Measurements from ENCODE around the gene SKAP1.
A peak's percentile ranks its signal among the peaks of the same experiment; 100 is the strongest.
"Not testable (repeated sequence)": the region's sequence is repeated elsewhere in the genome, so short reads cannot be mapped to it uniquely, and the experiment has no call there.

SKAP1 gene

DNA sequence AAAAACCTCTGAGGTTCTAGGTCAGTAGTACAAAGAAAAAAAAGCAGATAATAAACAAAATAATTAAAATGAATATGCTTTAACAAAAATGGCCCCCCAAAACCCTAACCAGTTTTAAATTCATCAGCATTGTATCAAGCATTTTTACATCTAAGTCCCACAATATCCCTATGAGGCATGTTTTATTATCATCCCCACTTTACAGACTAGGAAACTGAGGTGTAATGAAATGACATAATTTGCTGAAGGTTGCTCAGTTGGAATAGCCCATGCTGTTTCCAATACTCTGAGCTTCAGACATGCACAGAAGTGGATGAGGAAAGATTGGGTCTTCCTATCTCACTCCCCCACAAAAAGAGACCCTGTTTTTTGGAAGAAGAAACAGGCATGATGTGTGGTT, 234.1 kb downstream of the SKAP1 start:
- DNase-seq: no peak

DNA sequence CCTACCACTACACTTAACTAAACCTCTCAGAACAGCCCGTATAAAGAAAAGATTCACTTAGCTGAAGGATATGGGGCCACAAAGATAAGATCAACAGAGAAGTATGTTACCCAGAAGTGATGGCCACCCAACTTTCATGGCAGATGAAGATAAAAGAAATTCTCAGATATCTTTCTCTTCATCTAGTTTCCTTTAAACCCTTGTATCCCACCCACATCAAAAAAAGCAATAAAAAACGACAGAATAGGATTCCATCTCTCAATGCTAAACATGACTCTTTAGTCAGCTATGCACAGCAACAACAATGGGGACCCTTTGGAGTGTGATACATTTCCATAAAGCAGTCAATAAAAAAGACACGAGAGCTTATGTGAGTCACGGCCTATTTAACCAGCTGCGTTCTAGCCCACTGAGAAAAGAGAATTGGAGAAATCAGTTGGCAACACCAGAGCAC, 235.9 kb downstream of the SKAP1 start:
- no peak for DNase-seq

DNA sequence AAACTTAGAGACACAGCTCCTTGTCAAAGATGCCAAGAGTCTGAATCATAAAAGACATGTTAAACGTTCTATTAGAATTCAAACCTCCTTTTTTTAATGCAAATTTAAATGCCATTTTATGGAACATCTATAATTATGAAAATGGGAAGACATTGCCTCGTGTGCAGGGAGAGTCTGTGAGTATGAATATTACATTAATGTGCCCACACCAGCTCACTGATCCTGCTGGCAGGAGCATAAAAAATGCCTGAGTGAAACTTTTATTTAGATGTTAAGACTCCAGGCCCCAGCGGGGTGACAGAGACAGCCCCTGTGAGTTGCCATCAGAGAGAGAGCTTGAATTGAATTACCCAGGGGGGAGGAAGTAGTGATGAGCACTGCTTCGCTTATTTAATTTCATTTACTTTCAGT, 237.7 kb downstream of the SKAP1 start:
- peak; percentile 18 for DNase-seq

DNA sequence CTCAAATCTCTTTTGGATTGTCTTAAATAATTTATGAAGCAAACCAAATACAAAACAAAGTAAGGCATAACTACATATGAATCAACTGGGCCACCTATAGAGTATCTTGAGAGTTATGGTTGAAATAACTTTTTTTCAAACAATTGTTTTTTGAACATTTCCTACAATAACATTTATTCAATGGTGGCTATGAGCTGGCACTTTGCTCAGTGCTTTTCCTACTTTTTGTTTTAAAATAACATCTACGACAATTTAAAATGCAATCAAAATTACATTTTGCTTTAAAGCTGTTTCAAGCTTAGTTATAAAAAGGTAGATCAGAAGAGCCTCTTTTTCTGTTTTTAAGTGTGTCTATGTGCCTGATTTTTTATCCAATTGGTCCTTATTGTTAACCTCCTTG, 238.7 kb downstream of the SKAP1 start:
- DNase-seq: no peak

DNA sequence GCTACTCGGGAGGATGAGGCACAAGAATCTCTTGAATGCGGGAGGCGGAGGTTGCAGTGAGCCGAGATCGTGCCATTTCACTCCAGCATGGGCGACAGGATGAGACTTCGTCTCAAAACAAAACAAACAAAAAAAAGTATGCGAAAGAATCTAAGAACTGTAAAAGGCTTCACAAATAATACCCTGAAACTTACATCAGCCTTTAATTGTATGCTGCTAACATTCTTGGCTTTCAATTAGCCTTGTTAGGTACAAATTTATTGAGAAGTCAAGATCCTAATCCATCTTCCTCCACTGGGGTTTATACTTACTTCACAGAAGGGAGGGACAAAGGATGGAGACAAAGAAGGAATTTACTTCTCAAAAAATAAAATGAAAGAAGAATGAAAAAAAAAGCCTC, 239.1 kb downstream of the SKAP1 start:
- DNase-seq: no peak

DNA sequence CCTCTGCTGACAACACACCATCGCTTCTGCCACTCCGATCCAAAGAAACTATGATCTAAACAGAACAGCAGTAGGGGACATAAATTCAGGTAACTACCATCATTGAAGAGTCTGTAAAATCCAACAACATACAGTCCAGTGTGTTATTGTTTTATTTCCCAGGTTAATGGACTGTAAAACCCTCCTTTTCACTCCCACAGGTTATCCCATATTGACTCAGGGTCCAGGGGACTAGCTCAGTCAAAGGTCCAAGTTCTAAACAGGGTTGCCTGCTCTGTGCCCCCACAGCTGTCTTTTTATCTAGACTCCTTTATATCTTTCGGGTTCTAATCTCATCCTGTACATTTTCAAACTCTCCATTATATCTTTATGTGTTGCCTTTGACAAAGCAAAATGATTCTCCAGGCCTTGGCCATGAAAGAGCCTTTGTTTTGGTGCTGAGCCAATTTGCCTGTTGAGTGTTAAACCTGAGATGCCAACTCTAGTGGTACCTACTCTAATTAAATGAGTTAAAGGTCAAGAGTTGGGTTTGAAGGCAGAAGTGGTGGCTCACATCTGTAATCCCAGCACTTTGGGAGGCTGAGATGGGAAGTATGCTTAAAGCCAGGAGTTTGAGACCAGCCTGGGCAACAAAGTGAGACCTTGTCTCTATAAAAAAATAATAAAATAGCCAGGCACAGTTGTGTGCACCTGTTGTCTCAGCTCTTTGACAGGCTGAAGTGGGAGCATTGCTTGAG, 242.0 kb downstream of the SKAP1 start:
- DNase-seq: peak; percentile 30

DNA sequence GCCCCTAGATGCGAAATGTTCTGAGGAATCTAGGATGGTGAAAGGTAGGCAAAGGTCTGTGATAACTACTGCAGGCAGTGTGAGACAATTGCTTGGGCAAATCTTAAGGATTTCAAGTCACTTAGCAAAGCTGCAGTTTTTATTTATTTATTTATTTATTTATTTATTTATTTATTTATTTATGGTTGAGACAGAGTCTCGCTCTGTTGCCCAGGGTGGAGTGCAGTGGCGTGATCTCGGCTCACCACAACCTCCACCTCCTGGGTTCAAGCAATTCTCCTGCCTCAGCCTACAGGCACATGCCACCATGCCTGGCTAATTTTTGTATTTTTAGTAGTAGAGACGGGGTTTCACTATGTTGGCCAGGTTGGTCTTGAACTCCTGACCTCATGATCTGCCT, 243.7 kb downstream of the SKAP1 start:
- DNase-seq: not testable (repeated sequence)

DNA sequence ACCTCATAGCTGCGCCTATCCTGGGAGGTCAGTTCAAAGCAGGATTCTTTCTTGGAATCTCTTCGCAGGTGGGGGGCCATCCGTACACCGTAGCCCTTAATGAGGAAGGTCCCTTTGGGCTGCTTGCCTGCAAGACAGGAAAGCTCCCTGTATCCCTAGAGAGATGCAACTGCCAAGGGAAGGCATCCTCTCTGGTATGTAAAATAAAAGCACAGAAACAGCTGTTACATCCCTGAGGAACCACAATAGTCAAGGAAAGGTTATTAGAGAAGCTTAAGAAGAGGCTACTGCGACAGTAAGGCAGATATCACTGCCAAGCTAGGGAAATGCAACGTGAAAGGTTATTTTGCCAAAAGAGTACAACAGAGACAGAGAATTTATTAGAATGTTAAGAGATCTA, 245.3 kb downstream of the SKAP1 start:
- no peak for DNase-seq

DNA sequence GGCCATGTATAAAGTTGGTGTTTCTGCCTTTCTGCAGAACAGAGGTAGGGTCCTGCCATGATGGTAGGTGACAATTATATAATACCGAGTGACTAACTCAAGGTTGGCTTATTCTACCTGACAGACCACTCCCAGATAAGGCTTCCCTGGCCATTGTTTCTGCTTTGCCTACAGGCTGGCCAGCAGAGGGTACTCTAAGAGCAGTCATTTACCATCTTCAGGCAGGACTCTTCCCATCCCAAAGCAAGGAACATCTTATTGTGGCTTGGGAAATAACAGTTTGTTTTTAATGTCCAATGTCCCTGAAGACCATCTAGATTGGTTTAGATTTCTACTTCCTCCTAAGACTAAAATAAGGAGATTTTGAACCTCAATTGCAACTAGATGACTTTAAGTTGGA, 248.4 kb downstream of the SKAP1 start:
- peak; percentile 42 for DNase-seq

DNA sequence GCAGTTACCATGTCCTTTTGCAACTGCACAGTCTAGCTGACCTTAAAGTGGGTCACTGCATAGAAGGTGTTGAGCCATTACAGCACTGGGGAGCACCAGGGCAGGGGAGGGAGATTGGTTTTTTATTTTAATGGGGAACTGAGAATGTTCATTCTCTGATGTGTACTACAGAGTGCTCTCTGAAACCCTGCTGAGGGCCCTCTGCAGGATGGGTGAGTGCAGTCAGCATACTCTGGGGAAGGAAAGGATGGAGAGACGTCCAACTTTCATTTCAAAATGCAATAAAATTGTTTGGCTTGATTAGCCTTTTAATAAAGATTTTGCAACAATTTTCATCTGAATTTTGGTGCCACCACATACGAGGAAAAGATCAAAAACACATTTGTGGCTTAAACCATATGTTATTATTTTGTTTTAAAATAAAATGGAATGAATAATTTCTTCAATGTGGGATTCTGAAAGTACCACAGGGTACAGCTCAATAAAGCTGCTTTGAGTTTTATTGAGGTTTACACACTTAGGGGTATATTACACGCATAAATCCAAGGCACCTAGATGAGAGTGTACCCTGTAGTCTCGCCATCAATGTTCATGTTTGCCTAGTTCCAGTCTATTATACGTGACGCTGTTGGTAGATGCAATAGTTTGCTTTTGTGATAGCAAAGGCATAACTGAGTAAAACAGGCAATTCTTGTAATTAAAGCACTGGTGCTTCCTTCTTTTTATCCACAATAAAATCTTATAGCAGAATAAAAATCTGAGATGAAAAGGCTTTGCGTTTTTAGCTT, 249.0 kb downstream of the SKAP1 start:
- DNase-seq: no peak

DNA sequence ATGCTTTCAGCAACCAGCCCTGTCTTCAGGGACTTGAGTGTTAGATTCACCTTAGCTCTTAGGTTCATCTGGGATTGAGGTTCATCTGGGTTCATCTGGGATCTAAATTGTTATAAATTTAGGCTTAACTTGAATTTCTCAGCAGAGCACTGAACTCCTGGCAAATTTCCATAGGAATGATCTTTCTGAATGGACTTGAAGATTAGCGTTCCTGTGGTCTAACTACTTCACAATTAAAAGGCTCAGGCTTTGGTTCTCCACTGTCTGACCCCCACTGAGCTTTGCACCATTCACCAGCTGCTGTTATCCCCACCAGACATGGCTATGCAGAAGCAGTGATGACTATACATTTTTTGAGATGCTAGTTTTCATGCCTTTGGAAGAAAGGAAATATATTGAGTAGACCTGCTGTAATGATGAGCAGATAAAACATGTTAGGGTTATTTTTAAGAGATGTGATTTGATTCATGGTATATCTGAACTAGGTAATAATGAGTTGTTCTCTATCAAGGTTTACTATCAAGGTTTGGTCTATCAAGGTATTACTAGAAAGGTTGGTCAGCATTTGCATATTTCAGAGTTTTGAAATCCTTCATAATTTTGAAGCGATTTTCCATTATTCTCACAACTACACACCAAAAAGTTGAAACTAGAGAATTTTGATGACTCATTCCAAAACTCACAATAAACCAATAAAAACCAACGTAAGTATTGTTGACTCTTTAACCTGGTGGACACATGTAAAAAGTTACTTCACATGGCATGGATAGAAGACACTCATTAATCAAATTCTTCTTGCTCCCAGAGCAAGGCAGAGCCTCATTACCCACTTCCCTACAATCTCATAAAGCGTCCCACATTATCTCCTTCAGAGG, 250.7 kb downstream of the SKAP1 start:
- no peak for DNase-seq

DNA sequence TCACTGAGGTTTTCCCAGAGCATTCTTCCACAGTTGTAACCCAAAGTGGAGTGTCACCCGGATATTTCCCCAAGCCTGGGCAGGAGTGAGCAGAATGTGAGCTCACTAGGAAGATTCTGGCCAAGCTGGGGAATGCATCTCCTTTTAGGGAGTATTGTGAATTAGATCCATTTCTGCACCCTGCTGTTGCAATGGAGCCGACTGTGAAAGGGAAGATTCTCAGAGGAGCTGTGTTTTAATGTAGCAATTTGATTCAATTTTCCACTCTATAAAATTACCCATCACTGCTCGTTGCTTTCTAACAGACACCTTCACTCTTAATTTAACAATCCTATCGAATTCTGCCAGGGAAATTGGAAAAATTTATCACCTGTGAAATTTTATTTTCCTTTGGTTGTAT, 251.7 kb downstream of the SKAP1 start:
- no peak for DNase-seq

DNA sequence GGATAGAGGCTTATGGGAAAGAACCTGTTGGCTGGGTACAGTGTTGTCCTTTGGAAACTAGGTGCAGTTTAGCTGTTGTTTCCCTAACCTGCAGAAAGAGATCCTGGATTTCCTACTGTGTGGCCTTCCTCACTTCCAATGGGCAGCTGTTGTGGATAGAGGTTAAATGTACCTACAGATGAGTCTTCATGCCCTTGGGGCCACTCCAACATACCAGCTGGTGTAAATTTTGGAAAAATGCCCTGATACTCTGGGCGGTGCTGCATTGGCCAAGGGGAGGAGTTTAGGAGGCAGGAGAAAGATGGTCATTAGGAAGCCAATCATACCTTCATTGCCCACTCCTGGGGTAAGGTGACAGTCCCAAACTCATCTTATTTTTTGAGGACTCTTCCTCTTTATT, 252.2 kb downstream of the SKAP1 start:
- DNase-seq: no peak

DNA sequence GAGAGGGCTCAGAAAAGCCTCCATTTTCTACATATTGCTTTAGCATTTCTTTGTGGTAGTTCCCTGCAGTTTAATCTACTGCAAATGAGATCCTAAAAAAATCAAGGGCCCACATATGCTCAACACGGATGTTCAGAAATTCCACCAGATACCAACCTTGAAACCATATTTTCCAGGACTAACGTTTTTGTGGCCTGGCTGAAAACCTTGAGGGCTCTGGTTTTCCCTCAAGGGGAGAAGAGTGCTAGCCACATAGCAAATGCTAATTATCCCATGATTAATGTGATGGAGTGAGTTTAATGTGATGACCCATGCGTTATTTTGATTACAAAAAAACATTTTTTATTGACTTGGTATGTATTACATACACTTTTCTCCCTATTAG, 253.6 kb downstream of the SKAP1 start:
- no peak for DNase-seq

DNA sequence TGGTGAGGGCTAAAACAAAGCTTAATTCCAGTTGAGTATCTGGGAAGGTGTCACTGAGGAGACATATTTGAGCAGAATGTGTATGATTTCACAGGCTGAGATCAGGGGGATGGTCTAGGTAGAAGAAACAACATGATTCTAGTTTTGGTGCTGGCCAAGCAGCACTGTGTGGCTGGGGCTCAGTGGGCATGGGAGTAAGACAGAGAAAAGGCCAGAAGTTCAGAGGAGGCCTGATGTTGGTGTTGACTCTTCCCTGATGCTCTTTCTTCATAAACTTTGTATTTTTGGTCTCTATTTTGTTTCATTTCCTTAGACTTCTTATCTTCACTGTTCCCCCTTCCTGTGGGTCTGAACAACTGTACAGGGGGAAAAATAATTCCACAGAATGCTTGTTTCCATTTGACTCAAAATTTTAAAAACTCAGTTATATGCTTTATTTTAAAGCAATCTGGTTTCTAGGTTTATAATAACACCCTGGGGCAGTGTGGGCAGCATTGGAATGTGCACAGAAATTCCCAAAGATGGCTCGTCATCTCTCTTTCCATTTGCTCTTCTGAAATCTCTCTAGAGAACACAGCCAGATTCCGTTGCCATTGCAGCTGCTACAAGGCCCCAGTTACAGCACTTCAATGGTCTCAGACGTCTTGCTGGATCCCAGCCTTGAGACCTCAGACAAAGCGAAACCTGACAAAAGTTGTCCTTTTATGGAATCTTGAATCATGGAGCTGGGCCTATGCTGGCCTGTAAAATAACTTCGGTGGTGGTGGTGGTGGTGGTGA, 254.1 kb downstream of the SKAP1 start:
- no peak for DNase-seq

DNA sequence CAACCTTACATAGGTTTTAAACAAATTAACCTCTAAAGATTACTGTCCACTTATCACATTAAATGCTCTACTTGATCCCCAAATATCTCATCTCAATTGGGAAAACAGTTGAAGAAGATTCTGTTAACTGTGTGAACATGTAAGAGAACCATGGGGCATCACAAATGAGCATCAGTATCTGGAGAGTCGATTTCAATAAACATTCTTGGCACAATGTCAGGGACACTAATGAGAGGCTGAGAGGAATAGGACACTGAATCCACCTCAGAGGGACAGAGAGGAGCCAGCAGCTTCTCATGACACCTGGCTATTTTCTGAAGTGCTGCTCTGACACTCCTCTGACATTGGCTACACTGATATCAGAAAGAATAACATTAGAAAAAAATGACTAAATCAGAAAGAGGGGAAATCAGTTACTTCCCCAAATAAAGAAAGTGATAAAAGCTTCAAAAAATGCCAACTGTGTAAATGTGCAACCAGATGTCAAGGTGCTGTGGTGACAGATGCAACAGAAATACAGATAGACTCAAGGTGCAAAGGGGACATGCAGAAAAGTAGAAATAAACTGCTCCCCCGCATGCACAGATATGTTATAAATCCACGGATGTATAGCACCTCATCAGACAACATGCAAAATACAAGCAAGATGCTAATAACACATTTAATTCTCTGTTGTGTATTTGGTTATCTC, 255.0 kb downstream of the SKAP1 start:
- peak; percentile 59 for DNase-seq

DNA sequence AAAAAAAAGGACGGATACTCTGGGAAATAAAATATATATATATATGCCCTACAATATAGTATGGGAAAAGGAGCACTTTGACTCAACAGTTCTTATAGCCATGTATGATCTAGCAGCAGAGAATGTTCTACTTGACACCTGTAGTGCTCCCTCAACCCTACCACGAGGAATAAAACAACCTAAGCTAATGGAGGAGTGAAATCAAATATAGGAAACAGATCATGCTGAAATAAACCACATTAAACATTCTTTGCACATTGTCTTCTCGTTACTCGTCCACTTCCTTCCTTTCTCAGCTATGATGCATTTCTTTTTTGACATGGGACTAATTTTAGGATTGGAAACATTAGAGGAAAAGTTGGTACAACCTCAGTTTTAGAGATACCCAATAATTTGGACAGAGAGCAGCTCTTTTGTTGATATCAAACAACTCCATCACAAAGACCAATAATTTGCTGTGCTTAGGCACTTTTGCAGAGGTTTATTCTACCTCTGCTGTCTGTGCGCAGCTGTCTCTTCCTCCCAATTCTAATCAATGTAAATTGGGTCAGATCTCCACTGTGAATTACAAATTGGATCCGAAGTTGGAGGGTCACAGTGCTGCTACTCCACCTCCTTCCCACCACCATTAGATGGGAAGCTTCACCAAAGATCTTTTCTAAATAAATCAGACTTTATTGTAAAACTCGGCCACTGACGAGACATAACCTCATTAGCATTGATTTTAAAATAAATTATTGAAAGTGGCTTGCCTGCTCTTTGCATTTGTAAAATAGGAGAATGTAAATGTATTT, 256.6 kb downstream of the SKAP1 start:
- no peak for DNase-seq

DNA sequence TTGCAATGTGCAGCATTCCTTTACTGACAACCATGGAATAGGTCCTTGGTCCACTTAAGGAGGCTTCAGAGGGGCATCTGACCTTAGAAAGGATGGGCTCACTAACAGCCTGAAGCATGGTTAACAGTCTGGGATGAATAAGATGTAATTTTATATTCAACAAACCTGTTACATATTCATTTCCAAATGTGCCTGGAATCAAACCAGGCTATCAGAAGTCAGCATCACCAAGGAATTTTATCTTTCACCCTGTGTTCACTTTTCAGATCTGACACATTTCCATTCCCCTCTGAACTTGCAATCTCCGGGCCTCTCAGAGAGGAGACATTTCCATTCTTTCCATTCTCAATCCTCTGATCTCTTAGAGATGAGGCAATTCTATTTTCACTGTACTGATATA, 260.1 kb downstream of the SKAP1 start:
- no peak for DNase-seq

DNA sequence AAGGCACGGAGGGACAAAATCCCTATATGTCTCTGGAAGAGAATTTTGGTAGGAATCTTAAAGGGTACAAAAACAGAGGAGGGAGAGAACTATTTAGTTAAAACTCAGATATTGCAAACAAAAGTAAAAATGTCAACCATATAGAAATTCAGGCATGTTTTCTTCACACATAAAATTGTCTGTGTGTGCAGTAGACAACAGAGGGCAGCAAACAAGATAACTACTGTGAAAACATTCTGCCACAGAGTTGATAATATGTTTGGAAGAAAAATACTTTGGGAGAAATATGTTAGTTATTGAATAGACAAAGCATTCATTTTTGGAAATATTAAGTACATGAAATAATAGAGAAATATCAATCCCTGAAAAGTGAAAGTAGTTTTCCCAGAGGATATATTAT, 266.2 kb downstream of the SKAP1 start:
- no peak for DNase-seq

DNA sequence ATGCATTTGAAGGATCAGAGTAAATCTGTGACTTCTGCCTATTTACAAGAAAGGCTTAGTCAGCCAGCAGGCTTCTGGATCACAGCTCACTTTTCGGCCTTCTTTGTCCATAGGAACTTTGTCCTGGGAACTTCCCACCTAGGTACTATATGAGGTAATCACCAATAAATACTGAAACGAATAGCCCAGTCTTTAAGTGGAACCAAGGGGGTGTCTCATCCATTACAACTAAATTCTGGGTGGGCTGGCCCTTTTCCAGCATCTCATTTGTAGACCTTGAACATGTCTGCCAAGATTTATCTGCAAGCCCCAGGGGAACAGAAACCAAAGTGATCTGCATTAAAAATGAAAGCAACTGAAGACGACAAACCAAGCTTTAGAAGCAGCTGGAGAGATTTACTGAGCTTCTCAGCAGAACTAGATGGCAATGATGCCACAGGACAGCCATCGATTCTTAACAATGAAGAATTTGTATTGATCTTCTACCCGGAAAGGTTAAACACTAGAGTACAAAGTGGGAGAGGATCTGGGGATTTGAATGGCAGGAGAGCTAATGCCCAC, 267.0 kb downstream of the SKAP1 start:
- DNase-seq: no peak
